ENCODE measurements around the gene HTR5A.

DNA sequence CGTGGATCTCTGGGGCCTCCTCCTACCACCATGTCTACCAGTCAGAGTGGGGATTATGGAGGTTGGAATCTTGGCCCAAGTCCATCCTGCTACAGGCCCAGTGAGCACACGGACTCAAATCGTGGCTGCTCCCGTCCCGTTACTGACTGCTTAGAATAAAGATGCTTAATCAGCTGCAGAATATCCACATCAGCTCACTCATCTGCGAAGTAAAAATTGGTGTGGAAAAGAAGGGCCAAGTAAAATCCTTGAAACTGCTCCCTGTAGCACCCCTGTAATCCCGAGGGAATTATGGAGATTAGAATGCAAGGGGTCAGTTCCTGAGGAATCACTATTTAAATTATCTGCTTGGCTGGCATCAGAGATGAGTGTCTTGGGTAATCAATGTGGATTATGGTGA is 13.0 kb upstream of the HTR5A start:
- TF ChIP-seq CTCF (IDR thresholded peaks at IDR 0.05; ENCODE audit: borderline replicate concordance, extremely low read depth, low read length, poor library complexity, severe bottlenecking) (no peak), EZH2 (IDR thresholded peaks at IDR 0.05; ENCODE audit: borderline replicate concordance, low read depth, low read length, severe bottlenecking) (no peak)
